ENCODE results near the gene TMEM151B.

DNA sequence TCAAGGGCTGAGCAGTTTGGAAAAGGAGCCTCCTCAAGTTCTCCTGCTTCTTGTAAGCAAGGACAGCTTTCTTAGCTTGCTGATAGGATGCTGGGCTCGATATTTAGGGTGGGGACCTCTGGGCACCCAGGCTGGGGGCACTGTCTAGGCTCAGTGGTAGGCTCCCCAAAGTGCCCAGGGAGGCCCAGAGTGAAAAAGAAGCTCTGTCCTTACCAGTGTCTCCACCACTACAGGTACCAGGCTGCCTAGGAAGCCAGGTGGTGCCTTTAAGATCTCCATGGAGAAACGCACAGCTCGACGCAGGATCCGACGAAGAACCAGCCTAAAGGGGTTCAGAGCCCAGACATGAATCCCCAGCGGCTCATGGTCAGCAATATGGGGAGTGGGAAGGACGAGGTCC lies 36.5 kb downstream of the TMEM151B start:
- TF ChIP-seq, protein P1, sequence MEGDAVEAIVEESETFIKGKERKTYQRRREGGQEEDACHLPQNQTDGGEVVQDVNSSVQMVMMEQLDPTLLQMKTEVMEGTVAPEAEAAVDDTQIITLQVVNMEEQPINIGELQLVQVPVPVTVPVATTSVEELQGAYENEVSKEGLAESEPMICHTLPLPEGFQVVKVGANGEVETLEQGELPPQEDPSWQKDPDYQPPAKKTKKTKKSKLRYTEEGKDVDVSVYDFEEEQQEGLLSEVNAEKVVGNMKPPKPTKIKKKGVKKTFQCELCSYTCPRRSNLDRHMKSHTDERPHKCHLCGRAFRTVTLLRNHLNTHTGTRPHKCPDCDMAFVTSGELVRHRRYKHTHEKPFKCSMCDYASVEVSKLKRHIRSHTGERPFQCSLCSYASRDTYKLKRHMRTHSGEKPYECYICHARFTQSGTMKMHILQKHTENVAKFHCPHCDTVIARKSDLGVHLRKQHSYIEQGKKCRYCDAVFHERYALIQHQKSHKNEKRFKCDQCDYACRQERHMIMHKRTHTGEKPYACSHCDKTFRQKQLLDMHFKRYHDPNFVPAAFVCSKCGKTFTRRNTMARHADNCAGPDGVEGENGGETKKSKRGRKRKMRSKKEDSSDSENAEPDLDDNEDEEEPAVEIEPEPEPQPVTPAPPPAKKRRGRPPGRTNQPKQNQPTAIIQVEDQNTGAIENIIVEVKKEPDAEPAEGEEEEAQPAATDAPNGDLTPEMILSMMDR (IDR thresholded peaks at IDR 0.05) = no peak
- no peak for TF ChIP-seq POLR2AphosphoS5 (IDR thresholded peaks at IDR 0.05)

Measured in upper lobe of left lung (tissue), 4 donors.